Epithelial cell of esophagus (primary cell): ENCODE results near the gene TMTC1.
"Not testable (repeated sequence)": the region's sequence is repeated elsewhere in the genome, so short reads cannot be mapped to it uniquely, and the experiment has no call there.

Experiments used
- DNase-seq: peaks from one replicate; pipeline ENCODE4 v3.0.0; 2010; ENCODE audit warnings: low read depth
- H3K4me3 ChIP-seq: 2 replicates; pipeline ENCODE4 v1.5.1; 2011; ENCODE audit warnings: mild to moderate bottlenecking, low read length, control low read depth
- CTCF ChIP-seq: IDR thresholded peaks from 2 replicates; pipeline ENCODE4 v1.5.1; 2011; ENCODE audit warnings: low read depth, mild to moderate bottlenecking, low read length, control low read depth, inconsistent platforms; ENCODE audit not compliant: insufficient read depth; ENCODE audit errors: missing control alignments

The TMTC1 gene

GRCh38 chr12:29634057-29634456, 149.7 kb downstream of the TMTC1 start:
- TF ChIP-seq CTCF: no peak
- DNase-seq: peak; percentile 57

GRCh38 chr12:29630164-29630563, 153.6 kb downstream of the TMTC1 start:
- not testable (repeated sequence) for DNase-seq, H3K4me3 ChIP-seq

More at GRCh38 chr12:29634057-29634456, 149.7 kb downstream of the TMTC1 start:
- H3K4me3 ChIP-seq: no peak overlapping the region

GRCh38 chr12:29627221-29627620, 156.5 kb downstream of the TMTC1 start:
- no peak for DNase-seq
- TF ChIP-seq CTCF: no peak

GRCh38 chr12:29625359-29625953, 158.3 kb downstream of the TMTC1 start:
- no peak overlapping the region for H3K4me3 ChIP-seq
- DNase-seq: no peak
- no peak for TF ChIP-seq CTCF

More at GRCh38 chr12:29627221-29627620, 156.5 kb downstream of the TMTC1 start:
- H3K4me3 ChIP-seq: no peak overlapping the region

GRCh38 chr12:29622251-29622650, 161.5 kb downstream of the TMTC1 start:
- TF ChIP-seq CTCF: no peak
- no peak overlapping the region for H3K4me3 ChIP-seq
- DNase-seq: no peak

GRCh38 chr12:29620030-29620429, 163.7 kb downstream of the TMTC1 start:
- DNase-seq: no peak
- TF ChIP-seq CTCF: no peak

GRCh38 chr12:29617407-29617803, 166.3 kb downstream of the TMTC1 start:
- no peak for TF ChIP-seq CTCF
- no peak overlapping the region for H3K4me3 ChIP-seq
- peak; percentile 6 for DNase-seq

More at GRCh38 chr12:29620030-29620429, 163.7 kb downstream of the TMTC1 start:
- no peak overlapping the region for H3K4me3 ChIP-seq
